Right lobe of liver (tissue), 4 donors: ENCODE results near the gene SELENOM.

Source experiments
- POLR2A ChIP-seq: fragments of 450-650 bp; IDR thresholded peaks from one replicate; pipeline ENCODE4 v1.6.1; 2017; ENCODE audit warnings: antibody characterized with exemption, mild to moderate bottlenecking
- TF ChIP-seq, protein P1 (sequence below), 4 donors: fragments of 200-600 bp in 3 of 4; fragments of 450-650 bp in 1 of 4; IDR thresholded peaks; one replicate each; pipeline versions ENCODE4 v1.5.1 to v1.8.0; 2016 to 2022; ENCODE audit warnings: antibody characterized with exemption in 4 of 4, mild to moderate bottlenecking in 2 of 4
- donor health status: DM: no; HTN: no; CAD: no.
- donor health status: DM: no; HTN: no; CAD: no.
- donor health status: DM: no; HTN: yes; CAD: no.

DNA sequence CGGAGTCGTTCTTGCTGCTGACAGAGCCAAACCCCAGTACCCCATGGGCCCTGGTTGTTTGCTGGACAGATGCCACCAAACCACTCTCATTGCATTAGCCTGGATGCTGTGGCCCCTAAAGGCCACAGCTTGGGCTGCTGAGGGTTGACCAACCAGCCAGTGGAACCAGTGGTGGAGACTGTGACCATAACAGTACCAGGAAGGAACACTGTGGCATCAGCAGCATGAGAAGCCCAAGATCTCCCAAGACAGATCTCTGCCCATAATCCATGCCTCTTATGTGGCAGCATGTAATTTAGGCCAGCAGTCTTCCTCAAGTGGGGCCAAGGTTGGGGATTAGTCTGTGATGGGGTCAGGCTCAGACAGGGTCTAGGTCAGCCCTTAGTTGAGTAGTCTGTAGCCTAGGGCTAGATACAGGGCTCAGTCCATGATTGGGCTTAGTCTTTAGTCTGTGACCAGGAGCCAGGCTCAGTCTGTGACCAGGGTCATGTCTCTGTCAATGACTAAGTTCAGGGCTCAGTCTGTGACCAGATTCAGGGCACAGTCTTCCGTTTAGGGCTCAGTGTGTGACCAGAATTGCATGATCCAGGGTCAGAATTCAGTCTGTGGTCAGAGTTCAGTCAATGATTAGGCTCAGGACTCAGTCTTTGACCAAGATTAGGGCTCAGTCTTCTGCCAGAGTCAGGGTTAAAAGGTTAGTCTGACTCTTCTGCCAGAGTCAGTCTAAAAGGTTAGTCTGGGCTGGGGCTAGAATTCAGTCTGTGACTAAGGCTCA, 10.9 kb upstream of the SELENOM start:
- TF ChIP-seq, protein P1, sequence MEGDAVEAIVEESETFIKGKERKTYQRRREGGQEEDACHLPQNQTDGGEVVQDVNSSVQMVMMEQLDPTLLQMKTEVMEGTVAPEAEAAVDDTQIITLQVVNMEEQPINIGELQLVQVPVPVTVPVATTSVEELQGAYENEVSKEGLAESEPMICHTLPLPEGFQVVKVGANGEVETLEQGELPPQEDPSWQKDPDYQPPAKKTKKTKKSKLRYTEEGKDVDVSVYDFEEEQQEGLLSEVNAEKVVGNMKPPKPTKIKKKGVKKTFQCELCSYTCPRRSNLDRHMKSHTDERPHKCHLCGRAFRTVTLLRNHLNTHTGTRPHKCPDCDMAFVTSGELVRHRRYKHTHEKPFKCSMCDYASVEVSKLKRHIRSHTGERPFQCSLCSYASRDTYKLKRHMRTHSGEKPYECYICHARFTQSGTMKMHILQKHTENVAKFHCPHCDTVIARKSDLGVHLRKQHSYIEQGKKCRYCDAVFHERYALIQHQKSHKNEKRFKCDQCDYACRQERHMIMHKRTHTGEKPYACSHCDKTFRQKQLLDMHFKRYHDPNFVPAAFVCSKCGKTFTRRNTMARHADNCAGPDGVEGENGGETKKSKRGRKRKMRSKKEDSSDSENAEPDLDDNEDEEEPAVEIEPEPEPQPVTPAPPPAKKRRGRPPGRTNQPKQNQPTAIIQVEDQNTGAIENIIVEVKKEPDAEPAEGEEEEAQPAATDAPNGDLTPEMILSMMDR (IDR thresholded peaks at IDR 0.05), result no peak
- TF ChIP-seq POLR2A, result no peak
